Measurements from ENCODE around the gene CKAP2.
"Not testable (repeated sequence)": the region's sequence is repeated elsewhere in the genome, so short reads cannot be mapped to it uniquely, and the experiment has no call there.

Gene CKAP2

DNA sequence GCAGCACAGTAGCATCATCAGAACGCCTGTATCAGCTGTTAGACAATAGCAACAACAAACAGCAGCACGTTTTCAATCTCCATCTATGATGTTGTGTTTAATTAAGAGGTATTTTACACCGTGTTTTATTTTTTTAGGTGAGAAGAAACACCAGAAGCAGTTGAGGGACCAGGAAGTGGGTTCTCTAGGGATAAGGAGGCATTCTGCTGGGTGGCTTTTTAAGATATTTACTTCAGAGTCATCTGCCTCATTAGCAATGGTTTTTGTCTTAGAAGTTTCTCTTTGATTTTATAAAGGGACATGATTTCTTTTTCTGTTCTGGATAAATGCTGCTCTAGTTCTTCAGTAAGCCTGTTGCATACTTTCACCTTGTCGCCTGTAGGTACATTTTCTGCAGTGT lies 8.2 kb downstream of the CKAP2 start:
- Histone ChIP-seq H3K4me3 (ENCODE audit: low read length) (no peak overlapping the region), H3K9me3 (ENCODE audit: low read length) (peaks cover 4% of the 10 kb centered on the region), H3K4me1 (ENCODE audit: insufficient read depth, low read length) (no peaks in the 10 kb centered on the region), H2AFZ (ENCODE audit: low read depth, low read length) (no peak overlapping the region), H3K36me3 (ENCODE audit: insufficient read depth, low read length) (peaks cover 89% of the 10 kb centered on the region), H3K27me3 (ENCODE audit: insufficient read depth, low read length) (no peaks in the 10 kb centered on the region)

- H3K27me3 ChIP-seq (ENCODE audit: insufficient read depth, low read length); H3K9me3 ChIP-seq (ENCODE audit: low read length); H3K4me3 ChIP-seq (ENCODE audit: low read length); H2AFZ ChIP-seq (ENCODE audit: low read depth, low read length); H3K4me1 ChIP-seq (ENCODE audit: insufficient read depth, low read length): not testable (repeated sequence)
- peaks cover 81% of the 10 kb centered on the region for H3K36me3 ChIP-seq (ENCODE audit: insufficient read depth, low read length)
Observed at GRCh38 chr13:52468487-52468886, 13.2 kb downstream of the CKAP2 start.

GRCh38 chr13:52480677-52481428 lies 25.6 kb downstream of the CKAP2 start:
- peaks cover 11% of the 10 kb centered on the region for H3K36me3 ChIP-seq (ENCODE audit: insufficient read depth, low read length)
- not testable (repeated sequence) for H3K4me3 ChIP-seq (ENCODE audit: low read length); H3K9me3 ChIP-seq (ENCODE audit: low read length); H2AFZ ChIP-seq (ENCODE audit: low read depth, low read length); H3K27me3 ChIP-seq (ENCODE audit: insufficient read depth, low read length); H3K4me1 ChIP-seq (ENCODE audit: insufficient read depth, low read length)

DNA sequence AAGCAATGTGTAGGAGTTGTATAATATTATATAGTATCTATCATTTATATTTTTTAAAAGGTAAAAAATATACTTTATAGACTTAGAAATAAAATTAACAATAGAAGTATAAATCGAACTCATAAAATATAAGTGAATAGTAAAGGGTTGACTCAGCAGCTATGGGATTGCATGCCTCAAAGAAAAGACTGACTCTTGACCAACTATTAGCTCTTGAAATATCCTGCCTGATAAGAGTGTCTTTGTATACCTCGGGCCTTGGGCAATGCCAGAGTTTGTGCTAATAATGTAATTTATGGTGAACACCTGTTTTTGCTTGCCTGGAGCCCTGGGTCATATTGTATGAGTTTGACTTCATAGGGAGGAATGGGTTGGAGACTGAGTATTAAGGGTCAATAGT lies 31.8 kb downstream of the CKAP2 start:
- H3K27me3 ChIP-seq (ENCODE audit: insufficient read depth, low read length); H3K4me1 ChIP-seq (ENCODE audit: insufficient read depth, low read length); H3K4me3 ChIP-seq (ENCODE audit: low read length); H2AFZ ChIP-seq (ENCODE audit: low read depth, low read length); H3K36me3 ChIP-seq (ENCODE audit: insufficient read depth, low read length); H3K9me3 ChIP-seq (ENCODE audit: low read length): not testable (repeated sequence)

- not testable (repeated sequence) for H3K4me3 ChIP-seq (ENCODE audit: low read length); H3K4me1 ChIP-seq (ENCODE audit: insufficient read depth, low read length); H3K36me3 ChIP-seq (ENCODE audit: insufficient read depth, low read length); H3K9me3 ChIP-seq (ENCODE audit: low read length); H2AFZ ChIP-seq (ENCODE audit: low read depth, low read length); H3K27me3 ChIP-seq (ENCODE audit: insufficient read depth, low read length)
Observed at GRCh38 chr13:52488763-52489162, 33.5 kb downstream of the CKAP2 start.

DNA sequence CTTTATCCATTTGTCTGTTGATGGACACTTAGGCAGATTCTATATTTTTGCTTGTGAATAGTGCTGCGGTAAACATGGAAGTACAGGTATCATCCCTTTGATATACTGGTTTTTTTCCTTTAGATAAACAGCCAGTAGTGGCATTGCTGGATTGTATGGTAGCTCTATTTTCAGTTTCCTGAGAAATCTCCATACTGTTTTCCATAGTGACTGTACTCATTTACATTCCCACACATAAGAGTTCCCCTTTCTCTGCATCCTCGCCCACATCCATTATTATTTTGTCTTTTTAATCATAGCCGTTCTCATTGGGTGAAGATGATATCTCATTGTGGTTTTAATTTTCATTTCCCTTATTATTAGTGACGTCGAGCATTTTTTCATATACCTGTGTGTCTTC lies 35.7 kb downstream of the CKAP2 start:
- not testable (repeated sequence) for H3K36me3 ChIP-seq (ENCODE audit: insufficient read depth, low read length); H3K4me1 ChIP-seq (ENCODE audit: insufficient read depth, low read length); H2AFZ ChIP-seq (ENCODE audit: low read depth, low read length); H3K27me3 ChIP-seq (ENCODE audit: insufficient read depth, low read length); H3K9me3 ChIP-seq (ENCODE audit: low read length); H3K4me3 ChIP-seq (ENCODE audit: low read length)

DNA sequence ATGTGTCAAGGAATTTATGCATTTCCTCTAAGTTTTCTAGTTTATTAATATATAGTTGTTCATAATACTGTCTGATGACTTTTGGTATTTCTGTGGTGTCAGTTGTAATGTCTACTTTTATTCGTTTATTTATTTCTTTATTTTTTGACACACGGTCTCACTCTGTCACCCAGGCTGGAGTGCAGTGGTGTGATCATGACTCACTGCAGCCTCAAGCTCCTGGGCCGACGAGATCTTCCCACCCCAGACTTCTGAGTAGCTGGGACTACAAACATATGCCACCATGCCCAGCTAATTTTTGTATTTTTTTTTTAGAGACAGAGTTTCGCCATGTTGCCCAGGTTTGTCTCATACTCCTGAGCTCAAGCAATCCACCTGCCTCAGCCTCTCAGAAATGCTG lies 39.0 kb downstream of the CKAP2 start:
- H3K27me3 ChIP-seq (ENCODE audit: insufficient read depth, low read length); H3K4me1 ChIP-seq (ENCODE audit: insufficient read depth, low read length); H2AFZ ChIP-seq (ENCODE audit: low read depth, low read length); H3K9me3 ChIP-seq (ENCODE audit: low read length); H3K36me3 ChIP-seq (ENCODE audit: insufficient read depth, low read length); H3K4me3 ChIP-seq (ENCODE audit: low read length): not testable (repeated sequence)

- H3K4me3 ChIP-seq (ENCODE audit: low read length); H3K27me3 ChIP-seq (ENCODE audit: insufficient read depth, low read length); H3K4me1 ChIP-seq (ENCODE audit: insufficient read depth, low read length); H3K36me3 ChIP-seq (ENCODE audit: insufficient read depth, low read length); H3K9me3 ChIP-seq (ENCODE audit: low read length); H2AFZ ChIP-seq (ENCODE audit: low read depth, low read length): not testable (repeated sequence)
Observed at GRCh38 chr13:52497979-52498378, 42.7 kb downstream of the CKAP2 start.

GRCh38 chr13:52502277-52502676 lies 47.0 kb downstream of the CKAP2 start:
- not testable (repeated sequence) for H3K27me3 ChIP-seq (ENCODE audit: insufficient read depth, low read length); H3K9me3 ChIP-seq (ENCODE audit: low read length); H3K4me1 ChIP-seq (ENCODE audit: insufficient read depth, low read length); H3K4me3 ChIP-seq (ENCODE audit: low read length); H2AFZ ChIP-seq (ENCODE audit: low read depth, low read length); H3K36me3 ChIP-seq (ENCODE audit: insufficient read depth, low read length)

DNA sequence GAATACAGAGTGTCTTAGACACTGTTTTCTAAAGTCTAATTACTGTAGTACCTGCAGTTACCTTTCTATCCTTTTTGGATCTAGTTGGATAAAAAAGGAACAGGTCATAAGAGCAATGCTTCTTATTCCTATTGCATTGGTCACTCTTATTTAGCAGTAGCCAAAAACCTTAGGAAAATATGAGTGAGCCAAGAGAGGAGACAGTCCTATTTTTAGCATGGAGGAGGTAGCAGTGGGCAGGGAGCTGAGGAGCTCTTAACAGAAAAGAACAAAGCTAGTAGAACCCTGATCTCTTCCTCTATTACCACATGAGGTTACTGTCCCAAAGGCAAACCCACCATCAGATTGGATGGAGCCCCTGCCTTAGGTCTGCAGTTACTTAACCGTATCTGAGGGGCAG lies 50.6 kb downstream of the CKAP2 start:
- H3K9me3 ChIP-seq (ENCODE audit: low read length); H3K4me1 ChIP-seq (ENCODE audit: insufficient read depth, low read length); H3K4me3 ChIP-seq (ENCODE audit: low read length); H2AFZ ChIP-seq (ENCODE audit: low read depth, low read length); H3K27me3 ChIP-seq (ENCODE audit: insufficient read depth, low read length); H3K36me3 ChIP-seq (ENCODE audit: insufficient read depth, low read length): not testable (repeated sequence)

DNA sequence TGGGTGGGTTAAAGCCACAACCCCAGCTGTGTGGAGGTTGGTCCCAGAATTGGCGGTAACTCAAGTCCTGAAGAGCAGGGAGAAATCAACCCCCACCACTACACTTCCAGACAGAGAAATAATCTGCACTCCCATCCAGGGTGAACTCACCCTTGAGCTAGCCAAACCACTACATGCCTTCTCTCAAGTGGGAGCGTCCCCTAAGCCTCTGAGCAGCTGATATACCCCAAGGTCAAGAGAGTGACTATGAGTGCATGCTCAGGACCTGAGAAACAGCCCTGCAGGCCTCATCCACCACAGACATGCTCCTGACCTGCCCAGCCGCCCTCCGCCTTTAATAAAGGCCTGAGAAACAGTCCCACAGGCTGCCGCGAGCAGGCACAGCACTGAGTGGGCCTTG lies 54.3 kb downstream of the CKAP2 start:
- not testable (repeated sequence) for H3K4me3 ChIP-seq (ENCODE audit: low read length); H3K9me3 ChIP-seq (ENCODE audit: low read length); H2AFZ ChIP-seq (ENCODE audit: low read depth, low read length); H3K36me3 ChIP-seq (ENCODE audit: insufficient read depth, low read length); H3K4me1 ChIP-seq (ENCODE audit: insufficient read depth, low read length); H3K27me3 ChIP-seq (ENCODE audit: insufficient read depth, low read length)

DNA sequence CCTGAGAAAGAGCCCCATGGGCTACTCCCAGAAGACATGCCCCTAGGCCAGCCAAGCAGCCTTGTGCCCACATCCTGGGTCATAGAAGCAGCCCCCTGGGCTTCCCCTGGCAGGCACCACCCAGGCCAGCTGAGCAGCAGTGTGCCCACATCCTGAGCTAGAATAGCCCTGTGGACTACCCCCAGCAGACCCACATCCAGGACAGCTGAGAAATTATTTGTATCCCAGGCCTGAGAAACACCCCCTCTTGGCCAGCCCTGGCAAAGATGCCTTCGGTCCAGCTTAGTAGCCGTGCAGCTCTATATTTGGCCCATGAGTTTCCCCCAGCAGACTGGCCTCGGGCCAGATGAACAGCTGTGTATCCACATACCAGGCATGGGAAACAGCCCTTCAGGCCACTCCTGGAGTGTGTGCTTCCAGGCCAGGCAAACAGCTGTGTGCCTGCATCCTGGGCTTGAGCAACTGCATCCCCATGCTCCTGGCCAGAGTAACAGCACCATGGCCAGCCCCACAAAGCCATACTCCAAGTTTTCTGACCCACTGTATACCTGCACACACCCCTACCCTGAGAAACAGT lies 55.0 kb downstream of the CKAP2 start:
- not testable (repeated sequence) for H3K4me3 ChIP-seq (ENCODE audit: low read length); H3K36me3 ChIP-seq (ENCODE audit: insufficient read depth, low read length); H2AFZ ChIP-seq (ENCODE audit: low read depth, low read length); H3K9me3 ChIP-seq (ENCODE audit: low read length); H3K27me3 ChIP-seq (ENCODE audit: insufficient read depth, low read length); H3K4me1 ChIP-seq (ENCODE audit: insufficient read depth, low read length)

DNA sequence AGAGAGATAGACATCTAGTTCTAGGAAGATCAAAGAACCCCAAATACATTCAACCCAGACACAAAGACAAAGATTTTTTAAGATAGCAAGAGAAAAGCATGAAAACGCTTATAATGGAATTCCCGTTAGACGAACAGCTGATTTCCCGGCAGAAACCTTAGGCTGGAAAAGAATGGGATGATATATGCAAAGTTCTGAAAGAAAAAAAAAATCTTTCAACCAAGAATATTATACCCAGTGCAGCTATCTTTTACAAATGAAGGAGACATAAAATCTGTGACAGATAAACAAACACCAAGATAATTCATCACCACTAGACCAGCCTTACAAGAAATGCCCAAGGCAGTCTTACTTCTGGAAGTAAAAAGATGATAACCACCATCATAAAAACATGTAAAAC lies 56.3 kb downstream of the CKAP2 start:
- H3K36me3 ChIP-seq (ENCODE audit: insufficient read depth, low read length); H3K4me1 ChIP-seq (ENCODE audit: insufficient read depth, low read length); H3K27me3 ChIP-seq (ENCODE audit: insufficient read depth, low read length); H3K4me3 ChIP-seq (ENCODE audit: low read length); H3K9me3 ChIP-seq (ENCODE audit: low read length); H2AFZ ChIP-seq (ENCODE audit: low read depth, low read length): not testable (repeated sequence)

GRCh38 chr13:52513957-52514596 lies 58.8 kb downstream of the CKAP2 start:
- not testable (repeated sequence) for H3K4me1 ChIP-seq (ENCODE audit: insufficient read depth, low read length); H2AFZ ChIP-seq (ENCODE audit: low read depth, low read length); H3K36me3 ChIP-seq (ENCODE audit: insufficient read depth, low read length); H3K4me3 ChIP-seq (ENCODE audit: low read length); H3K27me3 ChIP-seq (ENCODE audit: insufficient read depth, low read length); H3K9me3 ChIP-seq (ENCODE audit: low read length)

All from neuron (in vitro differentiated cells).